ENCODE measurements around the gene BCORL1.

DNA sequence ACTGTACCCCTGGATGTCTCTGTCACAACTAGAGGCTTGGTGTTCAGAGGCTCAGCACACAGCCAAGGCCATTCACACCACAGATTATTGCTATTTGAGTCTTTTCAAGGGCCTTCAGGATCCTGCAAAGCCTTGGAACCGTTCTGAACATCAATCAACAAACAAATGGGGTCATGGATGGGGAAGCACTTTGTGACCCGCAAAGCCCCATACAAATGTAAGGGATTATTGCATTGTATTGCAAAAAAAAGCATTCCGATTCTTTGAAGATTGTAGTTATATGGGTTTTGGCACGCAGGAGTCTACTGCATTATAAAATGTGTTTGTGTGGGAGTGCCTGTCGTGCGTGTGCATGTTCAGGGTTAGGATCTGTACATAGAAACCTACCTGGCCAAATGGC, 17.3 kb upstream of the BCORL1 start:
- TF ChIP-seq, protein P1, sequence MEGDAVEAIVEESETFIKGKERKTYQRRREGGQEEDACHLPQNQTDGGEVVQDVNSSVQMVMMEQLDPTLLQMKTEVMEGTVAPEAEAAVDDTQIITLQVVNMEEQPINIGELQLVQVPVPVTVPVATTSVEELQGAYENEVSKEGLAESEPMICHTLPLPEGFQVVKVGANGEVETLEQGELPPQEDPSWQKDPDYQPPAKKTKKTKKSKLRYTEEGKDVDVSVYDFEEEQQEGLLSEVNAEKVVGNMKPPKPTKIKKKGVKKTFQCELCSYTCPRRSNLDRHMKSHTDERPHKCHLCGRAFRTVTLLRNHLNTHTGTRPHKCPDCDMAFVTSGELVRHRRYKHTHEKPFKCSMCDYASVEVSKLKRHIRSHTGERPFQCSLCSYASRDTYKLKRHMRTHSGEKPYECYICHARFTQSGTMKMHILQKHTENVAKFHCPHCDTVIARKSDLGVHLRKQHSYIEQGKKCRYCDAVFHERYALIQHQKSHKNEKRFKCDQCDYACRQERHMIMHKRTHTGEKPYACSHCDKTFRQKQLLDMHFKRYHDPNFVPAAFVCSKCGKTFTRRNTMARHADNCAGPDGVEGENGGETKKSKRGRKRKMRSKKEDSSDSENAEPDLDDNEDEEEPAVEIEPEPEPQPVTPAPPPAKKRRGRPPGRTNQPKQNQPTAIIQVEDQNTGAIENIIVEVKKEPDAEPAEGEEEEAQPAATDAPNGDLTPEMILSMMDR (IDR thresholded peaks at IDR 0.05; ENCODE audit: low read depth, low read length), result no peak
- no peak for TF ChIP-seq EZH2phosphoT487 (IDR thresholded peaks at IDR 0.05; ENCODE audit: low read depth)

Data from OCI-LY3 (cell line).